Uterus (tissue), 4 donors: ENCODE results near the gene PIH1D1. TPM values are rescaled to one million over a fixed set of nuclear protein-coding genes. Genes with fewer than 3 reads are reported as not detected.
"Not testable (repeated sequence)": the region's sequence is repeated elsewhere in the genome, so short reads cannot be mapped to it uniquely, and the experiment has no call there.

Experiments used
- DNase-seq, 2 donors: peaks; one replicate each; pipeline ENCODE4 v3.0.0-alpha.2; 2019 to 2020
- H3K27ac ChIP-seq, 2 donors: fragments of 200-600 bp; sonication (generic); 1 replicate in 1 of 2; 2 replicates in 1 of 2; pipeline ENCODE4 v1.5.1; 2016 to 2018
- H3K27me3 ChIP-seq, 2 donors: fragments of 200-600 bp; sonication (generic); one replicate each; pipeline ENCODE4 v1.5.1; 2018 to 2019; ENCODE audit warnings: control low read depth in 1 of 2
- H3K36me3 ChIP-seq, 2 donors: fragments of 200-600 bp; sonication (generic); one replicate each; pipeline ENCODE4 v1.5.1; 2019; ENCODE audit warnings: control low read depth in 1 of 2
- H3K4me1 ChIP-seq, 2 donors: fragments of 200-600 bp; sonication (generic); one replicate each; pipeline ENCODE4 v1.5.1; 2018 to 2019; ENCODE audit warnings: control low read depth in 1 of 2
- H3K4me3 ChIP-seq, 2 donors: fragments of 200-600 bp; sonication (generic); 1 replicate in 1 of 2; 2 replicates in 1 of 2; pipeline ENCODE4 v1.5.1; 2018 to 2019; ENCODE audit warnings: mild to moderate bottlenecking in 1 of 2
- H3K9me3 ChIP-seq, 2 donors: fragments of 200-600 bp; sonication (generic); one replicate each; pipeline ENCODE4 v1.5.1; 2019; ENCODE audit warnings: control low read depth in 1 of 2
- CTCF ChIP-seq, 4 experiments: fragments of 200-600 bp in 2 of 4; fragments of 450-650 bp in 2 of 4; sonication (generic) in 2 of 4; IDR thresholded peaks; one replicate each; pipeline ENCODE4 v1.5.1; 2016 to 2019; ENCODE audit warnings: antibody characterized with exemption in 4 of 4, mild to moderate bottlenecking in 2 of 4, moderate library complexity in 1 of 4
- POLR2A ChIP-seq, 2 donors: fragments of 450-650 bp; IDR thresholded peaks; one replicate each; pipeline ENCODE4 v1.6.1; 2016; ENCODE audit warnings: antibody characterized with exemption in 2 of 2, mild to moderate bottlenecking in 1 of 2, moderate library complexity in 1 of 2
- intact Hi-C: fragments of 100-400 bp; cut with DNase I; formaldehyde crosslinking; loops from one replicate; pipeline ENCODE4 v1.15.1; 2023; ENCODE audit warnings: low total_unique reads
- total RNA-seq, 4 donors: library from RNA; depleted of rRNA in 3 of 4; stranded (reverse); fragments of >200 nt in 3 of 4; gene quantifications; one replicate each; pipeline versions ENCODE4 v1.1.0 to v1.2.4, GENCODE V29; 2014 to 2023
- donor health status: DM: yes; HTN: yes; CAD: no.

PIH1D1 gene
- total RNA-seq, 4 donors from 2014 or later: 31.2 to 70.2 (median 46.5) TPM

- no peak for DNase-seq
- TF ChIP-seq POLR2A (IDR thresholded peaks at IDR 0.05): no peak
- no peak for TF ChIP-seq CTCF (IDR thresholded peaks at IDR 0.05)
- Histone ChIP-seq H3K9me3 (no peaks in the 10 kb centered on the region), H3K4me3 (no peak overlapping the region), H3K27me3 (no peaks in the 10 kb centered on the region), H3K36me3 (no peaks in the 10 kb centered on the region), H3K4me1 (no peaks in the 10 kb centered on the region), H3K27ac (no peak overlapping the region)
- intact Hi-C loops: no loop called here
These were observed 10.9 kb upstream of the PIH1D1 start for GRCh38 chr19:49462492-49462891.

GRCh38 chr19:49461656-49462055, 10.0 kb upstream of the PIH1D1 start:
- intact Hi-C loops: no loop called here
- H3K27me3 ChIP-seq: no peaks in the 10 kb centered on the region
- no peak overlapping the region for H3K27ac ChIP-seq

GRCh38 chr19:49461130-49461529, 9.5 kb upstream of the PIH1D1 start:
- H3K4me3 ChIP-seq, H3K27me3 ChIP-seq, DNase-seq, H3K27ac ChIP-seq, H3K36me3 ChIP-seq, H3K9me3 ChIP-seq, intact Hi-C loops, H3K4me1 ChIP-seq: not testable (repeated sequence)

More at GRCh38 chr19:49461656-49462055, 10.0 kb upstream of the PIH1D1 start:
- no peak for TF ChIP-seq POLR2A (IDR thresholded peaks at IDR 0.05)
- TF ChIP-seq CTCF (IDR thresholded peaks at IDR 0.05): no peak
- Histone ChIP-seq H3K9me3 (no peaks in the 10 kb centered on the region), H3K36me3 (no peaks in the 10 kb centered on the region), H3K4me3 (no peak overlapping the region), H3K4me1 (peaks cover 0 to 2% of the 10 kb centered on the region in 2 donors)
- no peak for DNase-seq

GRCh38 chr19:49459388-49459787, 7.8 kb upstream of the PIH1D1 start:
- intact Hi-C loops: no loop called here
- no peaks in the 10 kb centered on the region for H3K27me3 ChIP-seq
- no peak overlapping the region for H3K4me3 ChIP-seq
- no peaks in the 10 kb centered on the region for H3K9me3 ChIP-seq
- no peaks in the 10 kb centered on the region for H3K36me3 ChIP-seq
- DNase-seq: no peak
- H3K27ac ChIP-seq: no peak overlapping the region
- TF ChIP-seq POLR2A (IDR thresholded peaks at IDR 0.05) (no peak), CTCF (IDR thresholded peaks at IDR 0.05) (no peak)
- peaks cover under 1 to 2% of the 10 kb centered on the region in 2 donors for H3K4me1 ChIP-seq

GRCh38 chr19:49458567-49458903, 6.9 kb upstream of the PIH1D1 start:
- H3K9me3 ChIP-seq: no peaks in the 10 kb centered on the region
- H3K4me3 ChIP-seq: no peak overlapping the region
- intact Hi-C loops: no loop called here
- no peak for DNase-seq
- TF ChIP-seq POLR2A (IDR thresholded peaks at IDR 0.05) (no peak), CTCF (IDR thresholded peaks at IDR 0.05) (no peak)
- peak overlapping the region; percentile 41 to 99 for H3K27ac ChIP-seq
- H3K36me3 ChIP-seq: no peaks in the 10 kb centered on the region
- no peaks in the 10 kb centered on the region for H3K27me3 ChIP-seq
- H3K4me1 ChIP-seq: peaks cover 2 to 5% of the 10 kb centered on the region in 2 donors

GRCh38 chr19:49456326-49456725, 4.7 kb upstream of the PIH1D1 start:
- intact Hi-C loops: no loop called here
- H3K9me3 ChIP-seq: no peaks in the 10 kb centered on the region
- no peaks in the 10 kb centered on the region for H3K27me3 ChIP-seq
- peak overlapping the region; percentile 74 to 99 for H3K27ac ChIP-seq
- TF ChIP-seq CTCF (IDR thresholded peaks at IDR 0.05): no peak
- TF ChIP-seq POLR2A (IDR thresholded peaks at IDR 0.05): no peak
- H3K4me3 ChIP-seq: no peak overlapping the region
- no peak for DNase-seq
- no peaks in the 10 kb centered on the region for H3K36me3 ChIP-seq
- H3K4me1 ChIP-seq: peaks cover 2 to 5% of the 10 kb centered on the region in 2 donors
